GM19468 (cell line): ENCODE measurements around the gene TRIM37.
"Not testable (repeated sequence)": the region's sequence is repeated elsewhere in the genome, so short reads cannot be mapped to it uniquely, and the experiment has no call there.

ENCODE experiments used
- ATAC-seq: cut with Tn5 transposase; IDR thresholded peaks from one replicate; pipeline ENCODE4 v1.9.1; 2021; ENCODE audit warnings: mild to moderate bottlenecking, moderate library complexity, moderate number of reproducible peaks; ENCODE audit not compliant: unreplicated experiment; ENCODE audit errors: extremely low read depth

Gene TRIM37

GRCh38 chr17:59121901-59122480, 15.3 kb upstream of the TRIM37 start:
- ATAC-seq = no peak

DNA sequence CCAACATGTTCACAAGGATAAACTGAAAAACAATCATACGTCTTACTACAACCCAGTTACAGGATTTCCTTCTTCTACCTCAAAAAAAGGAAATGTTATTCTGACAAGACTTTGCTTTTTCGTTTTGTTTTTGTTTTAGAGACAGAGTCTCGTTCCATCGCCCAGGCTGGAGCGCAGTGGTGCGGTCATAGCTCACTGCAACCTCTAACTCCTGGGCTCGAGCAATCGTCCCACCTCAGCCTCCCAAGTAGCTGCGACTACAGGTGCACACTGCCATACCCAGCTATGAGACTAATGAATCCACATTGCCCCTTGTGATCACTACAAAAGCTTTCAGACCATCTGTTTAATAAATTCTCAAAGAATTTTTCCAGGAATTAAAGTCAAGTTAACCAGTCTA, 8.8 kb upstream of the TRIM37 start:
- no peak for ATAC-seq

DNA sequence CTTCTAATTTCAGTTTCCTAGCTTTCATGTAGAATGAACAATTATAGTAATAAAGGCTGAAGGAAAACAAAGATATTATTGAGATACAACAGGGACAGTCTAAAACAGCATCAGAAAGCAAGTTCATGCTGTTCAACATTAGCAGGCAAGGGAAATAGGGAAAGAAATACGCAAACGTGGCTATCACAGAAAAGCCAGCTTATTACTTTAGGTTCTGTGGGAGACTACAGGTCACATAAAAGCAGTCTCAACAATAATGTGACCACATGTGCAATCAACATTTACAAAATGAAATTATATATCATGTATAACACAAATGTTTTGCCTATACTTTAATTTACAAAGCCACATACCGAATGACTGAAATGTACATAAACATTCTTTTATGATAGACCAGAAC, 4.9 kb upstream of the TRIM37 start:
- no peak for ATAC-seq

GRCh38 chr17:59110973-59111372, 4.3 kb upstream of the TRIM37 start:
- ATAC-seq = no peak

DNA sequence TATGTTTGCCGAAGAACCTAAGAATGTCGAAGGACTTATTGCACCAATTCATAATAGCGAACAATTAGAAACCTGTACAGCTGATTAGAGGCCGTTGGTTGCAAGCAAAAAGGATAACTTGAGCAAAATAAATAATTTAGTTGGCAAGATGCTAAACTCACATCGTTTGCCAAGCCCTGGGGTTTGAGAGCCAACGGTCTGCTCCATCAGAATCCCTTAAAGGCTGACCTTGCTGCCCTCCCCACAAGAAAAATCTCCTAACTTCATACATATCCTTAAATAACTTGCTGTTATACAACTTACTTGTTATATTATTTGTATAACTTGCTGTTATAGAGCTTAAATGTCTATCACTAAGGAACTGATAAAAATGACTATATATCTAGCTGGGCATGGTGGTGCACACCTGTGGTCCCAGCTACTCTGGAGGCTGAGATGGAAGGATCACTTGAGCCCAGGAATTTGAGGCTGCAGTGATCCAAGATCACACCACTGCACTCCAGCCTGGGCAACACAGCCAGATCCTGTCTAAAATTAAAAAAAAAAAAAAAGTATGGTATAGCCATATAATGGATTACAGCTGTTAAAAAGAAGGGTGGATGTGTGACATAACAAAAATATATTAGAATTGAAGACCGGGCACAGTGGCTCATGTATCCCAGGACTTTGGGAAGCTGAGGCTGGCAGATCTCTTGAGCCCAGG, 1.9 kb upstream of the TRIM37 start:
- ATAC-seq = no peak

GRCh38 chr17:59107306-59107670, 608 bp upstream of the TRIM37 start:
- no peak for ATAC-seq

DNA sequence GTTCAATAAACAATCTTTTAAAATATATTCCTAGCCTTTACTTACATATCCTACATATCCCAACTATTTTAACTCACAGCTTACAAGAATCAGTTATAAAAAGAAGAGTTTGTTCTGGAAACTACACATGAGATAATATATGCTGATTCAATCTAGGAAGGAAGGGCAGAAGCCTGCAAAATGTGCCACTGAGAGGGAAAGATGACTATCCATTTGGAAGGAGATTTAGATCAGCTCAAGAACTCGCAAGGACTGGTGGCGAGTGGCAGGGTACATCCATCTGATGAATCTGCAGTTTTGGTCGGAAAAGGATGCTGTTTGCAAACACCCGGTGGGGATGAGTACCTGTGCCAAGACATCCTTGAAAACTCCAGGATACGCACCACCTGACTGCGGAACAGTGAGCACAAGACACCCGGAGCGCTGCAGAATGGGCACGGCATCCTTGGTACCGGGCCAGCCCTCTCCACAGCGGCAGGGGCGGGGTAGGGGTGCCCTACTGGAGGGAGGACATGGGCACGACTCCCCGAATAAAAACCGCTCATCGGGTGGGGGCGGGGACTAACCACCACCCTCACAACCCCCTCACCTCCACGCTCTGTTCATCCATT, 723 bp downstream of the TRIM37 start:
- ATAC-seq = no peak

GRCh38 chr17:59101178-59101577, 5.5 kb downstream of the TRIM37 start:
- ATAC-seq = no peak

GRCh38 chr17:59097876-59098275, 8.8 kb downstream of the TRIM37 start:
- ATAC-seq = no peak

DNA sequence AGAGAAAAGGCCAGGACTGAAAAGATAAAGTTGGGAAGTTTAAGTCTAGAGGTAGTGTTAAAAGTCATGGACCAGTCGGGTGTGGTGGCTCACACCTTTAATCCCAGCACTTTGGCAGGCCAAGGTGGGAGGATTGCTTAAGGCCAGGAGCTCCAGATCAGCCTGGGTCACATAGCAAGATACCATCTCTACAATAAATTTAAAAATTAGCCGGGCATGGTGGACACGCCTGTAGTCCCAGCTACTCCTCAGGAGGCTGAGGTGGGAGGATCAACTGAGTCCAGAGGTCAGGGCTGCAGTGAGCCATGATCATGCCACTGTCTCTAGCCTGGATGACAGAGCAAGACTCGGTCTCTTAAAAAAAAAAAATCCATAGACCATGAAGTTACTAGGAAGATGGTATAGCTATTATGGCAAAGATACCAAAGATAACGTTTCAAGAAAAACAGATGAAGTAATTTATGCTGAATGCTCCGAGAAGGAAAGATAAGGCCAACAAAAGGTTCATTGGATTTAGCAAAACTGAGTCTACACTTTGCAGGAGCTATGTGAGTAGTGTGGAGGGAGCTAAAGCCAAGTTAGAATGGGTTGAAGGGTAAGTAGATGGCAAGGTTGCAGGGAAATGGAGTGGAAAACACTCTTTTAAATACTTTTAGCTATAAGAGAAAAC, 11.7 kb downstream of the TRIM37 start:
- ATAC-seq = no peak

DNA sequence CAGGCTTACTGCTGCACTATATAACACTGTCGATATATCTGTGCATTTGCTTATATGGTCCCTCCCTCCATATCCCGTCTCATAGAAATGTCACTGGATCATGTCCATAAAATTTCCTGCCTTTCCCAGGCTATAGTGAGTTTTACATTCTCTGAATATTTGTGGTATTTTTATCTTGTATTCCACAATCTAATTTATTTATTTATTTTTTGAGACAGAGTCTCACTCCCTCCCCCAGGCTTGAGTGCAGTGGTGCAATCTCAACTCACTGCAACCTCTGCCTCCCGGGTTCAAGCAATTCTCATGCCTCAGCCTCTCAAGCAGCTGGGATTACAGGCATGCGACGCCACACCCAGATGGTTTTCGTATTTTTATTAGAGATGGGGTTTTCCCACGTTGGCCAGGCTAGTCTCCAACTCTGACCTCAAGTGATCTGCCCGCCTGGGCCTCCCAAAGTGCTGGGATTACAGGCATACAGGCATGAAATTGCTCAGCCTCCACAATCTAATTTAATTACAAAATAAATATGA, 12.9 kb downstream of the TRIM37 start:
- ATAC-seq = no peak

DNA sequence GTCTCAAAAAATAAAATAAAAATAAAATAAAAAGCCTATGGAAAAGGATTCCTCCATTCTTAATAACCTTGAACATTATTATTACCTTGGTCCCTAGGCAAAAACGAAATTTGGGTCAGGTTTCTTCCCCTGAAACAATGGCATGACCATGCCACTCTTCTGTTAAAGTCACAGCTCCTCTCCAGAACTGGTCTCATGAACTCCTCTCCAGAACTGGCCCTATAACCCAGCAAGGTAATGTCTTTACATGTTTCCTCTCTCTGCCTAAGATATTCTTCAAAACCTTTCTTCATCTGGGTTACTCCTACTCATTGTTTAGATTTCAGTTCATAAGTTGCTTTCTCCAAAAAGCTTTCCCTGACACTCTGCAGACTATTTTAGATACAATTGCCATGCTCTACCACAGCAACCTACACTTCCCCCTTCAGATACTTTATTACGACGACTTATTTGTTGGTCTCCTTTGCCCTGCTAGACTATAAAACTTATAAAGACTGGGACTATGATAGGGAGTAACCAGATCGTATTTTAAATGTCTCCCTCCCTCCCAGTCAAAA, 13.5 kb downstream of the TRIM37 start:
- no peak for ATAC-seq

DNA sequence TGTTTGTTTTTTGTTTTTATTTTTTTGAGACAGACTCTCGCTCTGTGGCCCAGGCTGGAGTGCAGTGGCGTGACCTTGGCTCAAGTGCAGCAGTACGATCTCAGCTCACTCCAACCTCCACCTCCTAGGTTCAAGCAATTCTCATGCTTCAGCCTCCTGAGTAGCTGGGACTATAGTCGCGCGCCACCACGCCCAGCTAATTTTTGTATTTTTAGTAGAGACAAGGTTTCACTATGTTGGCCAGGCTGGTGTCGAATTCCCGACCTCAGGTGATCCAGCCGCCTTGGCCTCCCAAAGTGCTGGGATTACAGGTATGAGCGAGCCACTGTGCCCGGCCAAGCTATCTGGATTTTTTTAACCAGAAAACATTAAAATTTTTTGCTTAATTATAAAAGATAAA, 16.1 kb downstream of the TRIM37 start:
- ATAC-seq = not testable (repeated sequence)

DNA sequence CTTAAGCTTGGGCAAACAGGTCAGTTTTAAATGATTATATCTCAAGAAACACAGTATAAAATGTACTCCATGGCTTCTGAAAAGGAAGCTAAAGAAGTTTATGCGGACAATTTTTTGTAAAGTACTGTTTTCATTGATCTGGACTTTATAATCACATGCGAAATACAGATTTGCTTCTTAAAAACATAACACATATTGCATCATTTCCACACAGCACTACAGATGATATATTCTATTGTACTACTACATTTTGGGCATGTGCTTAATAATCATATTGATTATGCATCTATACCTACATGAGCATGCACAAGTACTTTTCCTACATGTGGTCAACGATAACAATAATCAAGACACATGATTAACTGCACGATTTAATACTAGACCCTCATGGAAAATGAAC, 22.5 kb downstream of the TRIM37 start:
- no peak for ATAC-seq

GRCh38 chr17:59074494-59074893, 32.2 kb downstream of the TRIM37 start:
- ATAC-seq = no peak

DNA sequence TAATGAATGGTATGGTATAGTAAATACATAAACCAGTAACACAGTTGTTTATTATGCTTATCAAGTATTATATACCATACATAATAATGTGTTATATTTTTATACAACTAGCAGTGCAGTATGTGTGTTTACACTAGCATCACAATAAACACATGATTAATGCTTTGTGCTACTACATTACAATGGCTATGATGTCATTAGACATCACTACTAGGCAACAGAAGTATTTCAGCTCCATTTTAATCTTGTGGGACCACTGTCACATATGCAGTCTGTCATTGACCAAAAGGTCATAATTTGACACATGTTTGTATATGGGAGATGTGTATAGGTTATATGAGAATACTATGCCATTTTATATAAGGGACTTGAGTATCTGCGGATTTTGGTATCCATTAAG, 32.7 kb downstream of the TRIM37 start:
- ATAC-seq = no peak

- no peak for ATAC-seq
Observed at GRCh38 chr17:59069856-59070255, 36.8 kb downstream of the TRIM37 start.

DNA sequence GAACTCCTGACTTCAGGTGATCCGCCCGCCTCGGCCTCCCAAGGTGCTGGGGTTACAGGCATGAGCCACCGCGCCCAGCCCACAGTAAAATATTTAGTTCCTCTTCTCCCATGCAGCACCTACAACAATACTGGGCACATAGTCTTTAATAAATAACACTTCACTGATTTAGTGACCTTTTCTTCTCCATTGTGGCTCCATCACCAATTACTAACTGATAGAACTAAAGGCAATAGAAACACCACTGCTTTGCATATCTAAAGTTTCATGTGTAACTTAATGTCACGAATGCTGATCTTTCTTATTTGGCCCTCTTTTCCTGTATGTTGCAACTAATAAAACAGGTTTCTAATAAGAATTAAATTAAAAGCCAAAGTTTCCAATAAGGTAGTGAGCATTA, 38.9 kb downstream of the TRIM37 start:
- peak; percentile 45 for ATAC-seq

- ATAC-seq = no peak
Observed at GRCh38 chr17:59067340-59067739, 39.3 kb downstream of the TRIM37 start.

DNA sequence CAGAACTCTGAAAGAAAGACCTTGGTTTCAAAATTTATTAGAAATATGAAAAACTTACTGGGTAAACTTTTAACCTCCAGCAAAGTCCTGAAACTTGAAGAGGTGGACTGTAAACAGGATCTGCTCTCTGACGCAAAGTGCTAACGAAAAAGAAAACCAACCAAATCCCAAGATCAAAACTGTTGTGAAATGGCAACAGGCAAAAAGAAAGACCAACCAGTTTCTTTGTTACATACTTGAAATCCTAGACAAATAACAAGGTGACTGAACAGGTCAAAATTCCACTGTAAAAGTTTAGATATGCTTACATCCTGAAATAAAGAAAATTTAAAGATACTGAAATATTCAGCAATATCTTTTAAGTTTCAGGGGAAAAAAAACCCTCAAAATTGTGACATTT, 44.2 kb downstream of the TRIM37 start:
- ATAC-seq = no peak

DNA sequence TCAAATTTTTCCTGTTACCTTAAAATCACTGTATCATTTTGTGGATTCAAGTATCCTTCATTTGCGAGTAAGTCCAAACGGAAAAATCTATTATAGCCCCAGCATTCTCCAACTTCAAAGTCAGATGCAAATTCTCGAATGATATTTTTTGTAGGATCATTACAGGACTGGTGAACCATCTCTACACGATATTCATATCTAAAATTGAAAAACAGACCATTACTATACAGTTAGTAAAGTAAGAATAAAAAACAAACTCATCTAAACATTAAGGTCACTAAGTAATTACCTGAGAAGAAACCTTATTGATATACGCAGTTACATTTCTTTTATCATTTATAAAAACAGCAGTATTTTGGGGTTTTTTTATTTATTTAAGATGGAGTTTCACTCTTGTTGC, 49.8 kb downstream of the TRIM37 start:
- ATAC-seq = no peak
